ENCODE measurements around the gene EPN1.

The EPN1 gene

DNA sequence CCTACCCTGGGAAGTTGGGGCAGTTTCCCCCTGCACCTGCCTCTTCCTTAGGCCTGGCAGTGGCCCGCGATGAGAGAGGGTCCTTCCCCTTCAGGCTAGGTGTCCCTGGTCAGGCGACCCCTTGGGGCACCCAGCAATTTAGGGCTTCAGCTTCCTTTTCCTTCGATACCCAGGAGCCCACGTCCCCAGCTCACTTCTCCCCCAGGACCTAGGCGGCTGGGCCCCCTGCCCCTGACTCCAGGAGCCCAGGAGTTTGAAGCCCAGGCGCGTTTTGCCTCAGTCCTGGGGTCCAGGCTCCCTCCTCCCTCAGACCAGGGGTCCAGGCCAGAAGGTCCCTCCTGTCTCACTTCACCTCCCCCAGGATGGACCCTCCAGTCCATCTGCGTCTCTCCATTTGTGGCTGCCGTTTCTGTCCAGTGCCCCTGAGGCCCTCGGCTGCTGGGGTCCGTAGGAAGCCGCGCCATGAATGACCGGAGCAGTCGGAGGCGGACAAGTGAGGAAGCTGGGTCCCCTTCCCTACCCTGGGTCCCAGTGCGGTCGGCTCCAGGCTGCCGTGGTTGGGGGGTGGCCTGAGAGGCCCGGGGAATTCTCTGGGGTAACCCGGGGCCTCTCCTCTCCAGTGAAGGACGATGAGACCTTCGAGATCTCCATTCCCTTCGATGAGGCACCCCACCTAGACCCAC lies 26.3 kb upstream of the EPN1 start:
- Histone ChIP-seq H3K36me3 (ENCODE audit: insufficient read depth, low read length) (peaks cover 10% of the 10 kb centered on the region), H3K4me3 (ENCODE audit: low read depth in 1 of 2, low read length in 2 of 2) (peak overlapping the region; percentile 67 to 78), H3K9me3 (ENCODE audit: low read length) (no peaks in the 10 kb centered on the region), H3K27ac (ENCODE audit: low read depth, low read length) (peak overlapping the region; percentile 81), H3K9ac (ENCODE audit: low read length) (peak overlapping the region; percentile 11), H3K4me1 (ENCODE audit: insufficient read depth, low read length) (peaks cover 27% of the 10 kb centered on the region), H3K27me3 (ENCODE audit: control insufficient read depth in 1 of 2, insufficient read depth in 2 of 2, low read length in 2 of 2) (no peaks in the 10 kb centered on the region)

DNA sequence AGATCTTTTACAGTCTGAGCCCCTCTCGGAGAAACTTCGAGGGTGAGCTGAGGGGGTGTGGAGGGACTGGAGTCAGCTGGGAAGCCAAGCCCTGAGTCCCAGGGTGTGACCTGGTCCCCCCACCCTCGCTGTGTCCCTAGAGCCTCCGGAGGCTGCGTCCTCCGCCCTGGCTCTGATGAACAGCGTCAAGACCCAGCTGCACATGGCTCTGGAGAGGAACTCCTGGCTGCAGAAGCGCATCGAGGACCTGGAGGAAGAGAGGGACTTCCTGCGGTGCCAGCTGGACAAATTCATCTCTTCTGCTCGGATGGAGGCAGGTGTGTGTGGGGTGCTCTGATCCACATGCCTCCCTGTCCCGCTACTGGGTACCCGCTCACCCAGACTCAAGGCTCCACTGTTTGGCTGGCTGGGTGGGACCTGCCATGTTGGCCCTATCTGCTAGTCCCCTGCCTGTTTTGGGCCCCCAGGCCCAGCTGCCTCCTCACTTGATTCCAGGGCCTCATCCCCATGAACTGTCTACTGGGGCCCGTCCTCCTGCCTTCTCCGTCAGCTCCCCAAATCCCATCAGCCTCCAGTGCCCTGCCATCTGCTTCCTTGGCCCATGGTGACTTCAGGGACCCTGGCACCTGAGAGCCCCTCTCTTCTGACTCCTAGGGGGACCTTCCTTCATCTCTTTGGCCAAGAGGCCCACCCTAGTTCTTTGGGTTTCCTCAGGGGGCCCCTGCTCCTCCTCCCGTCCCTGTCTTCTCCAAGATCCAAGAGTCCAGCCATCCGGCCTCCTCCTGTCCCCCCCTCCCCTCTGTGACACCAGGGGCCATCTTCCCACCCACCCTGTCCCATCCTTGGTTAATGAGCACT lies 25.5 kb upstream of the EPN1 start:
- peak overlapping the region; percentile 67 to 78 for H3K4me3 ChIP-seq (ENCODE audit: low read depth in 1 of 2, low read length in 2 of 2)
- peaks cover 22% of the 10 kb centered on the region for H3K4me1 ChIP-seq (ENCODE audit: insufficient read depth, low read length)
- no peaks in the 10 kb centered on the region for H3K27me3 ChIP-seq (ENCODE audit: control insufficient read depth in 1 of 2, insufficient read depth in 2 of 2, low read length in 2 of 2)
- no peaks in the 10 kb centered on the region for H3K9me3 ChIP-seq (ENCODE audit: low read length)
- H3K27ac ChIP-seq (ENCODE audit: low read depth, low read length) = peak overlapping the region; percentile 81
- H3K9ac ChIP-seq (ENCODE audit: low read length) = peak overlapping the region; percentile 11
- H3K36me3 ChIP-seq (ENCODE audit: insufficient read depth, low read length) = peaks cover 10% of the 10 kb centered on the region

DNA sequence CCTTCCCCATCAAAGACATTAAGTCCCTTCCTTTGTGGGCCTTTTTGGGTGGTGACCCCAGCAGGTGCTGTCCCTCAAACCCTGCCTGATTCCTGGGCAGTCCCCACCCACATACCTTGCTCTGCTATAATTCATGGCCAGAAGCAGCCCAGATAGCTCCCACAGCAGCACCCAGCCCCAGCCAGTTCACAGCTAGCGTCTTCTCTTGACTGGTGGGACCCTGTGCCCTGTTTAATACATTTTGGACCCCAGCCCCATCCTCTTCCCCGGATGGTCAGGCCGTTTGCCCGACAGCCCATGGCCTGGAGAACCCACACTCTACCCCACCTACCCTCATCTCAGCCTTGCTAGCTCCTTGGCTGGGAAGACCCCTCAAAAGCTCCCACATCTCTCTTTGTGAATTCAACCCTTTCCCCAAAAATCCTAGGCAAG lies 24.9 kb upstream of the EPN1 start:
- Histone ChIP-seq H3K4me1 (ENCODE audit: insufficient read depth, low read length) (peaks cover 18% of the 10 kb centered on the region), H3K36me3 (ENCODE audit: insufficient read depth, low read length) (peaks cover 4% of the 10 kb centered on the region), H3K27me3 (ENCODE audit: control insufficient read depth in 1 of 2, insufficient read depth in 2 of 2, low read length in 2 of 2) (no peaks in the 10 kb centered on the region), H3K27ac (ENCODE audit: low read depth, low read length) (no peak overlapping the region), H3K9ac (ENCODE audit: low read length) (no peak overlapping the region), H3K4me3 (ENCODE audit: low read depth in 1 of 2, low read length in 2 of 2) (no peak overlapping the region), H3K9me3 (ENCODE audit: low read length) (no peaks in the 10 kb centered on the region)

DNA sequence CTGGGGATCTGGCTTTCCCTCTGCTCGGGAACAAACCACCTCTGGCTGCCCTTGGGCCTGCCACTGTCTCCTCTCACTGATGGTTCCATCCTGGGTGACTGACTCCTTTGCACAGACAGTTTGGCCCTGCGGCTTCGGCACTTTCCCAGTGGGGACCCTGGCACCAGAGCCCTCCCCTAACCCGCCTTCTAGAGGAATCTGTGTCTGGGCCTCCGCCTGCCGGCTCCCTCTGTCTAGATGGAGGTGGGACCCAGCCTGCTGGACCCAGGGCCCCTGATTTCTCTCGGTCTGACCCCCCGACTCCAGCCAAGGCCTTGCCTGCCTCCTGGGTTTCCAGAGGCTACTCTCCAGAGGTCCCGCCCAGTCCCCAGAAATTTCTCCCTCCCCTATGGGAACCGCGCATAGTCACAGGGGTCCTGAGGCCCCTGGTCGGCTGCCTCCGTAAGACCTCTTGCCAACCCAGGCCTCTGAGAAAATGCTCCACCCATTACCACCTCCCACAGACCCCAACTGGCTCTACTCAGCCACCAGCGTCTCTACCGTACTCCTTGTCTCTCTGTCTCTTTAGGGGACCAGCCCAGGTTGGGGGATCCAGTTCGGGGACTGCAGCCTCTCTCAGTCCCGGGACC lies 24.3 kb upstream of the EPN1 start:
- Histone ChIP-seq H3K36me3 (ENCODE audit: insufficient read depth, low read length) (no peaks in the 10 kb centered on the region), H3K4me3 (ENCODE audit: low read depth in 1 of 2, low read length in 2 of 2) (no peak overlapping the region), H3K9me3 (ENCODE audit: low read length) (no peaks in the 10 kb centered on the region), H3K9ac (ENCODE audit: low read length) (no peak overlapping the region), H3K27ac (ENCODE audit: low read depth, low read length) (no peak overlapping the region), H3K4me1 (ENCODE audit: insufficient read depth, low read length) (peaks cover 20% of the 10 kb centered on the region), H3K27me3 (ENCODE audit: control insufficient read depth in 1 of 2, insufficient read depth in 2 of 2, low read length in 2 of 2) (no peaks in the 10 kb centered on the region)

DNA sequence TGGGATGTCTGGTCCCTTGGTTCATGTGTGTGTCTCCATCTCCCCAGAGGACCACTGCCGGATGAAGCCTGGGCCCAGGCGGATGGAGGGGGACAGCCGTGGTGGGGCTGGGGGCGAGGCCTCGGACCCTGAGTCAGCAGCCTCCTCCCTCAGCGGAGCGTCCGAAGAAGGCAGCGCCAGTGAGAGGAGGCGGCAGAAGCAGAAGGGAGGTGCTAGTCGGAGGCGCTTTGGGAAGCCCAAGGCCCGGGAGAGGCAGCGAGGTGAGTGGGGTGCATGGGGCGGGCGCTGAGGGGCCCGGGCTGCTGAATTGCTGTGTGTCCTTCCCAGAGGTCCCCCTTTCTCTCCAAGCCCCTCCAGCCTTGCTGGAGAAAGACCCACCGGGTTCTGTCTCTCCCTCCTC lies 23.8 kb upstream of the EPN1 start:
- H3K4me3 ChIP-seq (ENCODE audit: low read depth in 1 of 2, low read length in 2 of 2) = no peak overlapping the region
- no peak overlapping the region for H3K9ac ChIP-seq (ENCODE audit: low read length)
- H3K27ac ChIP-seq (ENCODE audit: low read depth, low read length) = no peak overlapping the region
- no peaks in the 10 kb centered on the region for H3K36me3 ChIP-seq (ENCODE audit: insufficient read depth, low read length)
- H3K27me3 ChIP-seq (ENCODE audit: control insufficient read depth in 1 of 2, insufficient read depth in 2 of 2, low read length in 2 of 2) = no peaks in the 10 kb centered on the region
- H3K4me1 ChIP-seq (ENCODE audit: insufficient read depth, low read length) = peaks cover 25% of the 10 kb centered on the region
- H3K9me3 ChIP-seq (ENCODE audit: low read length) = no peaks in the 10 kb centered on the region

DNA sequence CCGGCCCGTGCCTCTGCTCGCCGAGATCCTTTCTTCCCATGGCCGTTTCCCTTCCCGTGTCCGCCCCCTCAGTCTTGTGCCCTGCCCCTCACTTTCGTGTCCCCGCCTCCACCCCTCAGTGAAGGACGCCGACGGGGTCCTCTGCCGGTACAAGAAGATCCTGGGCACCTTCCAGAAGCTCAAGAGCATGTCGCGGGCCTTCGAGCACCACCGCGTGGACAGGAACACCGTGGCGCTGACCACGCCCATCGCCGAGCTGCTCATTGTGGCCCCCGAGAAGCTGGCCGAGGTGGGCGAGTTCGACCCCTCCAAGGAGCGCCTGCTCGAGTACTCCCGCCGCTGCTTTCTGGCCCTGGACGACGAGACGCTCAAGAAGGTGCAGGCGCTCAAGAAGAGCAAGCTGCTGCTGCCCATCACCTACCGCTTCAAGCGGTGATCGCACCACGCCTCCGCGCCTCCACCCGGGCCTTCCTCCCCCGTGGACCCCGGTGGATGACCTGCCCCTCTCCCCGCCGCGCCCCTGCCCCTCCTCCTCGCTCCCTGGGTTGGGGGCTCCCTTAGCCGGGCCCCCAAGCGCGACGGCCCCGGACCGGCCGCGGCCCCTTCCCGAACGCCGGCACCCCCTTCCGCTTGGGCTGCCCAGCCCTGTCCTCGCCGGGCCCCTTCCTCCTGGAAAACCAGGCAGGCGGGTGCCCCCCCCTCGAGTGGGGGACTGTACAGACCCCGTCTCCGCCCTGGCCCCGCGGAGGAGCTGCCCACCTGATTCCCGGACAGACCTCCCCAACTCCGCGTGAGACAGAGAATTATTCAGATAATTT lies 22.5 kb upstream of the EPN1 start:
- H3K27ac ChIP-seq (ENCODE audit: low read depth, low read length) = no peak overlapping the region
- peaks cover 31% of the 10 kb centered on the region for H3K4me1 ChIP-seq (ENCODE audit: insufficient read depth, low read length)

DNA sequence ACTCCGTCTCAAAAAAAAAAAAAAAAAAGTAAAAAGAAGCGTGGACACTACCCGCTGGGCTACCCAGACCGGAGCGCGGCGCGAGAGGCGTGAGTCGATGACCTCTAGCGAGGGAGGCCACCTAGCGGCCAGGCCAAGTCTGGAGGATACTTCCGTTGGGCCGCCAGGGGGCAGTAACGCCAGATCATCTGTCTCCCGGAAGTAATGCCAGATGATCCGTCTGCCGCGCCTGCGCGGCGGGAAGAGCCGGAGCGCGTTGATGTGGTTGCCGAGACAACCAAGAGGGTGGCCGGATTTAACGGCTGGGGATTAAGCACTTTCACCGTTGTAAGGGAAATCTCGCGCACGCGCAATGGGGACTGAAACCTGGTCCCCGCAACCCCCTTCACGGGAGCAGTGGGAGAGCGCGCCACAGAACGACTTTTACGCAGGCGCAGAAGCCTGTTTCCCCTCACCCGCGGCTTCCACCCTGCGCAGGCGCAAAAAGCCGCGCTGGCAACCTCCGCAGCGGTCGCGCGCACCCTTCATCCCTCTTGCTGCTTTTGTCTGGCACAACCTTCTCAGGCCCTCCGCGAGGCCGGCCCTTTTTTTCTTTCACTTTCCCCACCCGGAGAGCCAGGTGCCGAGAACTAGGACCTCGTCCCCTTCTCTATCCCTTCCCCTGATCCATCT lies 21.2 kb upstream of the EPN1 start:
- Histone ChIP-seq H3K9me3 (ENCODE audit: low read length) (no peaks in the 10 kb centered on the region), H3K27ac (ENCODE audit: low read depth, low read length) (peak overlapping the region; percentile 98), H3K27me3 (ENCODE audit: control insufficient read depth in 1 of 2, insufficient read depth in 2 of 2, low read length in 2 of 2) (no peaks in the 10 kb centered on the region), H3K4me1 (ENCODE audit: insufficient read depth, low read length) (peaks cover 42% of the 10 kb centered on the region), H3K4me3 (ENCODE audit: low read depth in 1 of 2, low read length in 2 of 2) (peak overlapping the region; percentile 59 to 70), H3K9ac (ENCODE audit: low read length) (peak overlapping the region; percentile 79), H3K36me3 (ENCODE audit: insufficient read depth, low read length) (no peaks in the 10 kb centered on the region)

More for the DNA sequence above, 22.5 kb upstream of the EPN1 start:
- no peaks in the 10 kb centered on the region for H3K27me3 ChIP-seq (ENCODE audit: control insufficient read depth in 1 of 2, insufficient read depth in 2 of 2, low read length in 2 of 2)
- no peak overlapping the region for H3K9ac ChIP-seq (ENCODE audit: low read length)
- no peak overlapping the region for H3K4me3 ChIP-seq (ENCODE audit: low read depth in 1 of 2, low read length in 2 of 2)
- no peaks in the 10 kb centered on the region for H3K36me3 ChIP-seq (ENCODE audit: insufficient read depth, low read length)
- H3K9me3 ChIP-seq (ENCODE audit: low read length) = no peaks in the 10 kb centered on the region

DNA sequence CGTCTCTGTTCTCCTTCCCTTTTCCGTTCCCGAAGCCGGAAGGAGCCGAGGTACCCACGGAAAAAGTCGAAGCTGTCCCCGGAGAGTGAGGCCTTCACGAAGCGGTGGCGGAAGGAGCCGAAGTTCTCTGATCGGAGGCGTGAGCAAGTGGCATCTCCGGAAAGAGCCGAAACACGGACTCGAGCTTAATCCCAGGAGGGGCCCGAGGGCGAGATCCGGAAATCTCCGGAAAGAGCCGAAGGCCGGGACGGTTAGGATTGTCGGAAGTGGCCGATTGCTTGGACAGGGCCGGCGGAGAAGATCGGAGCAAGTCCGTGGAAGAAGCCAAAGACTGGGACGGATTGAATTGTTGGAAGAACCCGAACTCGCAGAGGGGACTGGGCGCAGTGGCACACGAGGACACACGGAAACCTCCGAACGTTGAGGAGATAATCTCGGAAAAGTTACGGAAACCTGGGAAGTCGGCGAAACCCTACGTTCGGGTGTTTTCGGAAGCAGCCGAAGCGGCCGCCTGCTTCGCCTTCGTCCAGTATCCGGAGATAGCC lies 20.6 kb upstream of the EPN1 start:
- peaks cover 3% of the 10 kb centered on the region for H3K36me3 ChIP-seq (ENCODE audit: insufficient read depth, low read length)
- no peaks in the 10 kb centered on the region for H3K27me3 ChIP-seq (ENCODE audit: control insufficient read depth in 1 of 2, insufficient read depth in 2 of 2, low read length in 2 of 2)
- H3K4me1 ChIP-seq (ENCODE audit: insufficient read depth, low read length) = peaks cover 39% of the 10 kb centered on the region
- peak overlapping the region; percentile 98 for H3K27ac ChIP-seq (ENCODE audit: low read depth, low read length)
- peak overlapping the region; percentile 79 for H3K9ac ChIP-seq (ENCODE audit: low read length)
- peak overlapping the region; percentile 59 to 70 for H3K4me3 ChIP-seq (ENCODE audit: low read depth in 1 of 2, low read length in 2 of 2)
- no peaks in the 10 kb centered on the region for H3K9me3 ChIP-seq (ENCODE audit: low read length)

DNA sequence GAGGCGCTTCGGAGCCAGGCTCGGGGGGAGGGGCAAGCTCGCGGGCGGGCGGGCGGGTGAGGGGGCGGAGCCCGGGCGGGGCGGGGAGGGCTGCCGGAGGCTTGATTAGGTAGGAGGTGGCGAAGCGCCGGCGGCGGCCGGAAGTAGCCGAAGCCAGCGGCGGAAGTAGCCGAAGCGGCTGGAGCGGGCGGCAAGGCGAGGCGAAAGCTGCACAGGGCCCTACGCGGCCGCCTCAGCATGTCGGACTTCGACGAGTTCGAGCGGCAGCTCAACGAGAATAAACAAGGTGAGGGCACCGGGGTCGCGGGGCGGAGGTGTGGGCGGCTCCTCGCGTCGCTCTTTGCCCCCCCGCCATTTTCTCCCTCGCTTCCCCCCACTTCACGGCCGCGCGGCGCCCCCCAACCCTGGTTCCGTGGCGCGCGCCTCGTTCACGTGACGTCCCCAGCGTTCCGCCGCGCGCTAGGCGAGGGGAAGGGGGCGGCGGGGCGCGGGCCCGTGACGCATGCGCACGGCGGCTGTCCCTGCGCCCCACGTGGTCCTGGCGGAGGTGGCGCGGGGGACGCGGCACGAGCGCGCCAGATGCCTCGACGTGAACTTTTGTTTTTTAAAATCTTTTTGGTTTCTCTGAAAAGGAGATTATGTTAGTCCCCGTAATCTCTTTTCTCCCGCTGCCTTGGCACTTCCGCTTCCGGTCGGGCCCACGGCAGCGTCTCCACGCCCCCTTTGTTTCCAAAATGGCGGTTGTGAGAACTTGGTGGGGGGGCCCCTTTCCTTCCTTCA lies 20.0 kb upstream of the EPN1 start, which contains the start of gene U2AF2:
TSS of gene U2AF2 (plus strand) at position 168 of the 780 bp plus-strand sequence. CDS start at position 238, 70 bp downstream.
- Histone ChIP-seq H3K4me3 (ENCODE audit: low read depth in 1 of 2, low read length in 2 of 2) (peak within 1 kb of the TSS; percentile 95), H3K9me3 (ENCODE audit: low read length) (no peaks in the 10 kb centered on the region), H3K27me3 (ENCODE audit: control insufficient read depth in 1 of 2, insufficient read depth in 2 of 2, low read length in 2 of 2) (no peaks in the 10 kb centered on the region), H3K27ac (ENCODE audit: low read depth, low read length) (peak within 1 kb of the TSS; percentile 98), H3K36me3 (ENCODE audit: insufficient read depth, low read length) (peaks cover 9% of the 10 kb centered on the region), H3K4me1 (ENCODE audit: insufficient read depth, low read length) (peaks cover 35% of the 10 kb centered on the region), H3K9ac (ENCODE audit: low read length) (peak within 1 kb of the TSS; percentile 82)

DNA sequence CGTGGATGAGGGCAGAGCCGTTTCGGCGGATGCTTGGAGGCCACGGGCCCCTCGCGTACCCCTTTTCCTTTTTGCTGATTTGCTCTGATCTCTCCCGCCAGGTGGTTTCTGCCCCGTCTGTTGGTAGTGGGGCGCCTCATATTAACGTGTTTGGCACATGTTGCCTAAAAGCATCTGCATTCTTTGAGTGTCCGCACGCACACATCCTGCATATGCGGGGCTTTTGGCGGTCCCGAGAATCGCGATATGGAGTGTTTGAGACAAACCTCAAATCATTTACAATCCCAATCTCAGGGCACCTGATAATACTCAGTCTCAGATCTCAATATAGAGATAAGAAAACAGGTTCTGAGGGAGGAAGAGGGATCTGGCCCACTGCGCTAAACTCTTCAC lies 19.4 kb upstream of the EPN1 start:
- Histone ChIP-seq H3K9me3 (ENCODE audit: low read length) (no peaks in the 10 kb centered on the region), H3K36me3 (ENCODE audit: insufficient read depth, low read length) (peaks cover 14% of the 10 kb centered on the region), H3K4me3 (ENCODE audit: low read depth in 1 of 2, low read length in 2 of 2) (peak overlapping the region; percentile 95), H3K27me3 (ENCODE audit: control insufficient read depth in 1 of 2, insufficient read depth in 2 of 2, low read length in 2 of 2) (no peaks in the 10 kb centered on the region), H3K4me1 (ENCODE audit: insufficient read depth, low read length) (peaks cover 35% of the 10 kb centered on the region), H3K27ac (ENCODE audit: low read depth, low read length) (peak overlapping the region; percentile 88), H3K9ac (ENCODE audit: low read length) (peak overlapping the region; percentile 82)
